HG03342 (cell line): ENCODE measurements around the gene RNU6-7.
A peak's percentile ranks its signal among the peaks of the same experiment; 100 is the strongest.

ENCODE experiments used
- ATAC-seq: cut with Tn5 transposase; IDR thresholded peaks from one replicate; pipeline ENCODE4 v1.9.1; 2021; ENCODE audit warnings: mild to moderate bottlenecking, moderate library complexity; ENCODE audit not compliant: unreplicated experiment

RNU6-7 gene

DNA sequence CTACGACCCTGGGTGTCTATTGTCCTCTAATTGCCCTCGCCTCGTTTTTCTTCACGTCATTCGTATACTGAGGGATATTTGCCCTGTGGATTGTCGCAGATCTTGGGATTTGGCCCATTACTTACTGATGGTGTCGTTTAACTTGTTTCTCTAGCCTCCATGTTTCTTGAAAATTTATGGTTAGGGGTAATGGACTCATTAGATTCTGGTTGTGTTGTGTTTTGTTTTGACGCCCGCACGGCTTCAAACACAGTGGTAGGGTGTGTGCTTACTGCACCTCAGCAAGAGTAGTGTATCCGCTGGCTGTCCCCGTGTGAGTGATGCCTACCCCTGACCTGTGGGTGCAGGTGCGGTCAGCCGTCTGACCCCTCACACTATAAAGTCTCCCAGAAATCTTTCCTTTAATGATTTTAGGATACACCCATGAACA is 2.1 kb downstream of the RNU6-7 start:
- no peak for ATAC-seq

DNA sequence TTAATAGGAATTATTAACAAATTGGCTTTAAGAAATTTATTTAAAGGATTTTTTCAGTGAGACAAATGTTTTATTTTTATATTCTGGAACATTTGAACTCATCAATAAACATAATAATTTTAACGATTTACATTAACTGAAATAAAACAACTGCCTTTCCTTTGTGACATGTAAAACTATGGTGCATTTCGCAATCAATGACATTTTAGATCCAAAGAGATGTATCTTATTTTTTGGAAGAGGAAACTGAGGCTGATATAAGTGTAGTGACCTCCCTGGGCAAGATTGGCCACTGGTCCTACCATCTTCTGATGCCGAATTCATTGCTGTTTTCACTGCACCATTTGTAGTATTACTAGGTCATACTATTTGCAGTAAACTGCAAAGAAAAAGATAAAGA is 3.7 kb downstream of the RNU6-7 start:
- ATAC-seq, result no peak

- ATAC-seq, result peak; percentile 32
Observed at GRCh38 chr14:32205984-32206383, 4.1 kb downstream of the RNU6-7 start.

- ATAC-seq, result no peak
Observed at GRCh38 chr14:32206552-32206951, 4.7 kb downstream of the RNU6-7 start.

DNA sequence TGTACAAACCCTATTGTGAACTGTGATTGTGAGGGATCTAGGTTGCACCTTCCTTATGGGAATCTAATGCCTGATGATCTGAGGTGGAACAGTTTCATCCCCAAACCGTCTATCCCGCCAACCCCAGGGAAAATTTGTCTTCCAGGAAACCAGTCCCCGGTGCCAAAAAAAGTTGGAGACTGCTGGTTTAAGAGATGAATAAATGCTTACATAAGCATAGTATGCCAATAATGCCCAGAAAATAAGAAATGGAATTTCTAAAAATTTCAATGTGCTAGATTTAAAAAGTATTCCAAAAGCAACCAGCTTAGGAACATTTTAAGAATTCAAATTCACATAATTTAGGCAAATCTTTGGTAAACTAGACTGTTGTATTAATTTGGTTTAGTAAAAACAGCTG is 6.6 kb downstream of the RNU6-7 start:
- no peak for ATAC-seq

GRCh38 chr14:32209471-32209870 is 7.6 kb downstream of the RNU6-7 start:
- no peak for ATAC-seq

DNA sequence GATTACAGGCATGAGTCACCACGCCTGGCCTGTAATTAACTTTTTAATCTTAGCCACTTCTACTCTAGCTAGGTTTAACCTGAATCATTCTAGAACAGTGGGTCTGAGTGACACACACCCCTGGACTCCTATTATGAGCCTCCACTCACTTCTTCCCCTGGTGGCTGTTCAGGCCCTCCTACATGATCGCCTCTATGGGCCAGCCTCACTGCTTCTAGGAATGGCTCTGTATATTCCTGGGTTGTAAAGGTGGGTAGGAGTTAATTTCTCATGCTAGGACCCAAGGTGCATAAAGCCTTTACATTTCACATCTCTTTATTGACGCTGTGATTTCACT is 9.2 kb downstream of the RNU6-7 start:
- ATAC-seq, result no peak

GRCh38 chr14:32212833-32213232 is 11.0 kb downstream of the RNU6-7 start:
- no peak for ATAC-seq

DNA sequence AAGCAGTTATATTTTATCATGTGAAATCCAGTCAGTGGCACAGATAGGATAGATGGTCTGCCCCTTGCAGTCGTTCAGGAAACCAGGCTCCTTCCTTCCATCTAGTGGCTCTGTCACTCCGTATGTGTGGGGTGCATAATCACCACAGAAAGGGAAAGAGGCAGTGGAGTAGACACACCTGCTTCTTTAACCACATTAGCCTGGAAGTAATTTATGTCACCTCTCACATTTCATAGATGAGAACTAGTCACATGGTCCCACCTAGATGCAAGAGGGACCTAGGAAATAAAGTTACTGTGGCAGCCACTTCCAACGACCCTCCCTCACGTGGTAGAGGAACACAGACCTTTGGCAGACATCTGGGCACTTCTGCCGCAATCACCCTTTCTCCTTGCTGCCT is 15.5 kb downstream of the RNU6-7 start:
- ATAC-seq, result peak; percentile 43

GRCh38 chr14:32224737-32225377 is 23.0 kb downstream of the RNU6-7 start:
- peak; percentile 53 for ATAC-seq

DNA sequence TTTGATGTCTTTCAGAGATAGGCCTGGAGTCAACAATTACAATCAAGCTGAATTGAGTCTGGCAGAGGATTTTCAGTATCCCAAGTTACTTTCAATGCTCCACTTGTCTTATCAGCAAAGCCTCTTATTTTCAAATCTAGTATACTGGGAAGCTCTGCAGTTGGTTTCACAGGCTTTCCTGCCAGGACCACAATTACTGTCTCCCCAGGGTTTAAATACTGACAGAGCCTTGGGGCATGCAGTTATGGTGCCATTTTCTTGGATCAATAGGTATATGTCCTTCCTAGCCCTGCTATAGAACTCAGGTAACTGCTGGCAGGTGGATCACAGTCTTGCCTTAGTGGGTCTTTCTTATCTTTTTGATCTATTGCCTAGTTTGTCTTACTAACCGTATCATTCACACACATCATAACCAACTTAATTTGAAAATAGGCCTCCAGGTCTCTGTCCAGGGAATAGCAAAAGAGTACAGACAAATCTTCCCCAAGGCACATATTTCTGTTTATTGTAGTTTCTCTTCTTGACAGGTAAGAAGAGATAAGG is 23.6 kb downstream of the RNU6-7 start:
- no peak for ATAC-seq

GRCh38 chr14:32226056-32226455 is 24.2 kb downstream of the RNU6-7 start:
- ATAC-seq, result no peak

DNA sequence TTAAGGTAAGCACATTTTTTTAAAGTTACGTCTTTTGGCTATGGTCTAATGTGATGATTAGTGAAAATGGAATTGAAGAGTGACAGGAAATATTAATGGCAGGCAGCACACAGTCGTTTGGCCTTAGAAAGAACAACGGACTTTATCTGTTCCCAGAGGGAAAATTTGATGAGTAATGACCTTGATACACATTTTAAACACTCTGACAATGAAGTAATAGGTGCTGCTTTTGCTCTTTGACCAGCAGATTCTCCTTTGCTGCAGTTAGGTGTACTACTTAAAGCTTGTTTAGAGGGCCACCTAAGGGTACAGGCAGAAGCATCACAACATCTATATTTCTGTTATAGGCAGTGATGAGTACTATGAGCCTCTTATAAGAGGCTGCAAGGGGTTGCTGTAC is 28.3 kb downstream of the RNU6-7 start:
- ATAC-seq, result no peak

- no peak for ATAC-seq
Observed at GRCh38 chr14:32230695-32231280, 28.9 kb downstream of the RNU6-7 start.

GRCh38 chr14:32232481-32232880 is 30.6 kb downstream of the RNU6-7 start:
- no peak for ATAC-seq

DNA sequence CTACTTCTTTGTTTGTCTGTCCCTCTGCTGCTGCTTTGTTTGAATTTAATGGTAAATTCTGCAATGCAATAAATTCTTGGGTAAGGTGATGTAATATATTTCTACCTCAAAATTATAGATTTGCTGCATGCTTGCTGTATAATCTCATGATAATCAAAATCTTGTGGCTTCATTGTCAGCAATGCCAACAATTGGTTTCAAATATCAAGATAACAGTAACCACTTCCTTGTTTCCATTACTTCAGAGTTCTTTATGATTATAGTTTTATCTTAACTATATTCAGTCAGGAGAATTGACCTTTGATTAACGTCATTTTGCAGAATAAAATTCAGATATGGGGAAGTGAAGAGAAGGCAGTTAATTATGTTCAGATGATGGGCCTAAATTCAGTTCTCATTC is 31.4 kb downstream of the RNU6-7 start:
- ATAC-seq, result no peak

- ATAC-seq, result no peak
Observed at GRCh38 chr14:32244404-32244803, 42.6 kb downstream of the RNU6-7 start.

DNA sequence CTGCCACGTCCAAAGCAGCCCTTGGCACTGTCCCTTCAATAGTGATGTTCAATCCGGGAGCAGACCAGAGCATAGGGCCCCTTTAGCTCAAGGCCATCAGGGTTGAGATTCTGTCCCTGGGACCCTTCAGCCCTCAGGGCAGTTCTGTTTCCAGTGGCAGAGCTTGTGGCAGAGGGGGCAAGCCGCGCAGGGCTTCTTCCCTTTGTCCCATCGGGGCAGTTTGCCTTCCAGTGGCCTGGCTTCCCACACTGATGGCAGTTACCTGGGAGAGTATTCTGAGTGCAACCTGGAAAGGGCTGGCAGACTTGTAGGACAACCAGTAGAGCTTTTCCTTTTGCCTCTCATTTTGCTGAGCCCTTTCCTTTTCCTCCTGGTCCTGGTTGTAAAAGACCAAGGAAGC is 44.9 kb downstream of the RNU6-7 start:
- ATAC-seq, result no peak

DNA sequence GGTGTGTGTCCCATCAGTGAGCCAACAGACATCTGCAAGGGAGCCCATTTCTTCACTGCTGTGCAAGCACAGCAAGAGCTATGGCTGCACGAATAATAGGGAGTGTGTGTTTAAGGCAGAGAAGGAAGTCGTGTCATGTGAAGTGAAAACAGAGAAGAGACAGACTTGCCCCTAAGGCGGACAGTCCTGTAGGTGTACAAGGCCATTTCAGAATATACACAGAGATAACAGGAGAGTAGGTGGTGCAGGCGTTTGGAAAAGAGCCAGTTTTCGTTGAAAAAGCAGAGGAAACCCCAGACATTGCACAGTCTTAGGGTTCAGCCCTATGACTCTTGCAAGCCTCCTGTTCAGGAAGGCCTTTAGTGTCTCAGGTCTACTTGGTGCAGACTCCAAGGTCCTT is 47.5 kb downstream of the RNU6-7 start:
- ATAC-seq, result no peak

DNA sequence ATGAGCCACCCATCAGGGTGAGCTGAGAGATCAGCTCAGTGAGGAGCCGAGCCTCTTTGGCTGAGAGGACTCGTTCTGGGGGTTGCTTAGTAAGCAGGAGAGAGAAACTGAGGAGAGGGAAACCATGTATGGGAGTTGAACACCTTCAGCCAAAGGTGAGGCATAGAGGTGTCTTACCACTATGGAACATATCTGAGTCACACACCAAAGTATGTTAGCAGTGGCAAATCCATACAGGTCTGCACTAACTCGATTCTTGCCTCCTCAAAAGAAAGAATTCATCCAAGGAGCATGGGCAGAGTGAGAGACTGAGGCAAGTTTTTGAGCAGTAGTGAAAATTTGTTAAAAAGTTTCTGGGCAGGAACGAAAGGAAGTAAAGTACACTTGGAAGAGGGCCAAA is 47.9 kb downstream of the RNU6-7 start:
- ATAC-seq, result no peak

- no peak for ATAC-seq
Observed at GRCh38 chr14:32250681-32251080, 48.8 kb downstream of the RNU6-7 start.

- no peak for ATAC-seq
Observed at GRCh38 chr14:32251530-32251929, 49.7 kb downstream of the RNU6-7 start.
